Measurements from ENCODE around the gene TMPRSS7. TPM values are rescaled to one million over a fixed set of nuclear protein-coding genes. Genes with fewer than 3 reads are reported as not detected.

Gene TMPRSS7
- total and polyA plus RNA-seq, 2 of the 8 experiments (the other 6 are each of a cell fraction or from before 2014, with no cell fraction given) = not detected

DNA sequence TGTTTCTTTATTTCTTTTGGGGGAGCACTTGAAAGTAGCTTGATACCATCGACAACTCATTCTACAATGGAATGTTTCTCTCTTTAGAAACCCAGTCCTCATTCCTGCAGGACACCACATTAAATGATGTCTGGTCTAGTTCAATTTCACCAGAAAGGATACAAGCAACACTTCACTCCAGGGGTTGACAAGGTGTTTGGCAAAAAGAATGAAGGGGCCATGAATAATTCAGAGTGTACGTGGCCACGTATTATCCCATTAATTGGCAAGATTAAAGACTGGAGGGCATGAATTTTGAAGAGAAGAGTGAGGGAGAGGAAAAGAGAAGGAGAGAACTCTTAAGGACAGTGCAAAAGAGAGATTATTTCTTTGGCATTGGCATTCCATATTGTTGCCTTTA, 705 bp downstream of the TMPRSS7 start:
- ChIA-PET CTCF (ENCODE audit: partially characterized antibody) (interaction anchor here (0.9 to 5.5 kb wide), 6 partner anchors 7 to 318 kb away, joined by 3 to 40 read pairs (median 4); no protein-coding TSS in a partner anchor), POLR2A (ENCODE audit: partially characterized antibody) (interaction anchor here (1.1 kb wide), 1 partner anchor 42 kb away, joined by 3 read pairs; no protein-coding TSS in a partner anchor)
- Histone ChIP-seq H3K23me2 (ENCODE audit: low read depth, low read length) (no peaks in the 10 kb centered on the region), H3K18ac (ENCODE audit: extremely low read depth, low read length) (no peak overlapping the region), H3K4me1 (replicated peaks in 1 of 4; ENCODE audit: control insufficient read depth in 3 of 4, insufficient read depth in 4 of 4, low read length in 3 of 4) (no peaks in the 10 kb centered on the region; a peak in 2 of 7 replicates), H3K4me3 (ENCODE audit: extremely low read depth in 1 of 4, insufficient read depth in 2 of 4, low read depth in 3 of 4, low read length in 4 of 4) (no peak overlapping the region), H3K9ac (replicated peaks in 1 of 4; ENCODE audit: extremely low read depth in 1 of 4, low read depth in 3 of 4, low read length in 3 of 4) (no peak overlapping the region), H3K36me3 (ENCODE audit: control insufficient read depth in 2 of 4, insufficient read depth in 4 of 4, low read length in 3 of 4) (peaks cover 0 to 4% (median 0%) of the 10 kb centered on the region in 4 experiments; a peak in 1 of 8 replicates), H2BK15ac (ENCODE audit: low read length) (no peak overlapping the region), H4K91ac (replicated peaks; ENCODE audit: insufficient read length, low read length) (no peak overlapping the region), H2BK120ac (replicated peaks; ENCODE audit: low read depth, low read length) (no peak overlapping the region), H3K56ac (replicated peaks; ENCODE audit: insufficient read length, low read depth, low read length) (no peak overlapping the region), H4K20me1 (replicated peaks in 1 of 2; ENCODE audit: control insufficient read depth in 1 of 2, insufficient read depth in 2 of 2, low read length in 2 of 2) (no peaks in the 10 kb centered on the region), H4K8ac (ENCODE audit: extremely low read depth, insufficient read depth, low read length) (no peak overlapping the region), H3K4me2 (ENCODE audit: insufficient read depth in 1 of 2, low read depth in 2 of 2, low read length in 2 of 2) (no peak overlapping the region), H3K23ac (ENCODE audit: insufficient read length) (no peak overlapping the region), H4K5ac (ENCODE audit: insufficient read length, low read depth, low read length) (no peak overlapping the region), H3K14ac (ENCODE audit: insufficient read length) (no peak overlapping the region), H2BK20ac (ENCODE audit: low read length) (no peak overlapping the region), H3K9me3 (ENCODE audit: insufficient read depth in 2 of 2, low read depth in 1 of 2, low read length in 1 of 2) (peaks cover 9 to 26% of the 10 kb centered on the region in 2 experiments), H3K4ac (replicated peaks; ENCODE audit: insufficient read length, low read depth, low read length) (no peak overlapping the region), H2BK5ac (ENCODE audit: low read depth, low read length) (no peak overlapping the region), H2AK5ac (ENCODE audit: low read depth, low read length) (no peak overlapping the region), H2BK12ac (ENCODE audit: low read depth, low read length) (no peak overlapping the region), H2AFZ (ENCODE audit: low read length) (no peak overlapping the region), H3K79me2 (ENCODE audit: control insufficient read depth in 1 of 2, insufficient read depth in 2 of 2, low read length in 2 of 2) (no peaks in the 10 kb centered on the region), H3K27me3 (replicated peaks in 1 of 4; ENCODE audit: control insufficient read depth in 3 of 4, extremely low read depth in 1 of 4, insufficient read depth in 3 of 4, low read length in 3 of 4) (no peaks in the 10 kb centered on the region), H3K27ac (ENCODE audit: low read depth, low read length) (no peak overlapping the region), H3K79me1 (ENCODE audit: low read depth, low read length) (no peaks in the 10 kb centered on the region)
- 89% methylated on average over 3 of the region's 3 CpGs; no CpG with 5 or more reads in 1 of the 2 experiments for WGBS, 2 experiments (ENCODE audit: extremely low coverage in 1 of 2, insufficient coverage in 1 of 2, insufficient read length in 1 of 2, insufficient replicate concordance in 2 of 2, low coverage in 1 of 2, low lambda C conversion rate in 2 of 2, missing lambda C conversion rate in 1 of 2)
- TF ChIP-seq BCL11A (IDR thresholded peaks at IDR 0.05; ENCODE audit: low read depth in 2 of 2, low read length in 2 of 2) (no peak), FOSL1 (IDR thresholded peaks at IDR 0.05; ENCODE audit: insufficient read depth, low read depth, low read length) (no peak), KDM4A (IDR thresholded peaks at IDR 0.05; ENCODE audit: low read depth, low read length, severe bottlenecking) (no peak), JUN (IDR thresholded peaks at IDR 0.05; ENCODE audit: low read depth, low read length) (no peak), SAP30 (IDR thresholded peaks at IDR 0.05; ENCODE audit: insufficient read depth, insufficient replicate concordance, low read length) (no peak), CHD1 (IDR thresholded peaks at IDR 0.05; ENCODE audit: low read depth, low read length) (no peak), SRF (IDR thresholded peaks at IDR 0.05; ENCODE audit: low read depth, low read length) (no peak), TCF12 (IDR thresholded peaks at IDR 0.05; ENCODE audit: low read depth, low read length) (no peak), HDAC2 (IDR thresholded peaks at IDR 0.05; ENCODE audit: borderline replicate concordance in 1 of 2, low read depth in 2 of 2, low read length in 2 of 2) (no peak)
- DNase-seq (ENCODE audit: low read depth in 1 of 2, low spot score in 2 of 2) (no peak), FAIRE-seq (no peak)
